HepG2 (cell line): ENCODE results near the gene UBAP1L. TPM values are rescaled to one million over a fixed set of nuclear protein-coding genes. Genes with fewer than 3 reads are reported as not detected.

ENCODE experiments used
- CBX2 ChIP-seq, 2 experiments: fragments of 200-600 bp in 1 of 2; sonication (generic); formaldehyde crosslinking in 1 of 2; IDR thresholded peaks; 2 replicates each; pipeline versions ENCODE4 v1.7.0 to v1.8.1; 2018 to 2022; ENCODE audit warnings: low read depth in 2 of 2, low read length in 1 of 2, mild to moderate bottlenecking in 1 of 2, missing genetic modification reagents in 1 of 2
- PAX8 ChIP-seq: sonication (generic); formaldehyde crosslinking; IDR thresholded peaks from 2 replicates; pipeline ENCODE4 v1.8.0; 2022; ENCODE audit warnings: mild to moderate bottlenecking, missing genetic modification reagents, borderline replicate concordance
- SYNCRIP ChIP-seq: fragments of 200-400 bp; formaldehyde crosslinking; IDR thresholded peaks from 2 replicates; pipeline ENCODE4 v1.6.1; 2018; ENCODE audit warnings: mild to moderate bottlenecking, low read depth, low read length; ENCODE audit not compliant: insufficient read depth
- TCF7 ChIP-seq: sonication (generic); IDR thresholded peaks from 2 replicates; pipeline ENCODE4 v1.6.1; 2016; ENCODE audit warnings: antibody characterized with exemption, low read depth
- ZBTB20 ChIP-seq: sonication (generic); formaldehyde crosslinking; IDR thresholded peaks from 2 replicates; pipeline ENCODE4 v1.8.1; 2023; ENCODE audit warnings: missing genetic modification reagents, low read depth, mild to moderate bottlenecking, borderline replicate concordance
- ZNF350 ChIP-seq: sonication (generic); formaldehyde crosslinking; IDR thresholded peaks from 2 replicates; pipeline ENCODE4 v1.4.0; 2020; ENCODE audit warnings: mild to moderate bottlenecking, low read depth, missing genetic modification reagents, borderline replicate concordance
- ZNF570 ChIP-seq: sonication (generic); formaldehyde crosslinking; IDR thresholded peaks from 2 replicates; pipeline ENCODE4 v1.4.0; 2020; ENCODE audit warnings: mild to moderate bottlenecking, missing genetic modification reagents, borderline replicate concordance
- ZNF773 ChIP-seq: sonication (generic); formaldehyde crosslinking; IDR thresholded peaks from 2 replicates; pipeline ENCODE4 v1.4.0; 2020; ENCODE audit warnings: missing genetic modification reagents, borderline replicate concordance
- polyA plus RNA-seq, 8 experiments: library from polyadenylated mRNA; depleted of rRNA in 3 of 8; stranded (reverse) in 7 of 8; unstranded in 1 of 8; fragments of >200 nt; fragmentation: Illumina TruSeq in 4 of 8; extraction: Trizol in 4 of 8; gene quantifications; 2 replicates each; pipeline versions ENCODE4 v1.2.1 to v1.2.3, GENCODE V29; 2011 to 2016; ENCODE audit warnings: low read depth in 4 of 8, missing spikeins in 1 of 8, mixed read lengths in 1 of 8; ENCODE audit not compliant: insufficient read depth in 1 of 8
- total RNA-seq, 5 experiments: library from RNA; depleted of rRNA; stranded (reverse); fragments of >200 nt; fragmentation: Illumina TruSeq; extraction: Trizol; gene quantifications; 2 replicates each; pipeline ENCODE4 v1.2.3, GENCODE V29; 2016; ENCODE audit warnings: low read depth in 1 of 5
- TF ChIP-seq, protein P1 (sequence below): sonication (generic); formaldehyde crosslinking; IDR thresholded peaks from 2 replicates; pipeline ENCODE4 v1.8.1; 2023; ENCODE audit warnings: mild to moderate bottlenecking, inconsistent platforms, moderate library complexity, missing genetic modification reagents, borderline replicate concordance
- TF ChIP-seq, protein P2 (sequence below): sonication (generic); formaldehyde crosslinking; IDR thresholded peaks from 2 replicates; pipeline ENCODE4 v1.8.0; 2023; ENCODE audit warnings: mild to moderate bottlenecking, missing genetic modification reagents
- TF ChIP-seq, protein P3 (sequence below): sonication (generic); formaldehyde crosslinking; IDR thresholded peaks from 2 replicates; pipeline ENCODE4 v1.4.0; 2020; ENCODE audit warnings: low read depth, missing genetic modification reagents

The UBAP1L gene
- total and polyA plus RNA-seq, 2 of the 13 experiments (the other 11 are each of a cell fraction or from before 2014, with no cell fraction given), result 0.86 to 1.4 TPM

DNA sequence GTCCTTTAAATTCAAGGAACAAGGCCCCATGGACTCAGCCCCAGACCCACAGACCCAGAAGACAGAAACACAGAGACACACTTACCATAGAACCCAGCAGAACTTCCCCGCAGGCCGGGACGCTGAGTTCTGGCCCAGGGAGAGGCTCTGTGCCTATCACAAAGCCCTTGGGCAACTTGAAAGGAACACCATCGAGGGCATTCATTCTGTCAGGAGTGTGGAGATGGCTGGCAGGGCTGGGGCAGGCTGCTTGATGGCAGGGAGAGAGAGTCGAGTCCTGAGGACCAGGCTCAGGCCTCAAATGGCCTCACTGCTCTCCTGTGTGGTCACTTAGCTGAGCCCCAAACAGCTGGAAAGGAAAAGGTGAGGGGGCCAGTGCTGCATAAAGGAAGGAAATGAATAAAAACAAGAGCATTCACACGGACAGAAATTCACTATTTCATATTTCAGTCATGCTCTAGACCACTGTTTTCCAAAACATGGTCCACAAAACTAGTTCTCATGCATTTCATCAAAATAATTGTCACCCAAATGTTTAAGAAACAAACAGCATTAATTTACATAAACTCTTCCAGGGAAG is 8.9 kb downstream of the UBAP1L start (continued):
- TF ChIP-seq CBX2 (IDR thresholded peaks at IDR 0.05; ENCODE audit: low read depth, low read length) (no peak), CBX2 (CRISPR knock-in tag; IDR thresholded peaks at IDR 0.05; ENCODE audit: low read depth) (no peak), ZBTB20 (no peak), ZNF350 (CRISPR knock-in tag) (no peak), SYNCRIP (no peak), PAX8 (CRISPR knock-in tag) (no peak), ZNF570 (no peak), TCF7 (no peak), ZNF773 (CRISPR knock-in tag) (no peak)
- TF ChIP-seq, protein P1, sequence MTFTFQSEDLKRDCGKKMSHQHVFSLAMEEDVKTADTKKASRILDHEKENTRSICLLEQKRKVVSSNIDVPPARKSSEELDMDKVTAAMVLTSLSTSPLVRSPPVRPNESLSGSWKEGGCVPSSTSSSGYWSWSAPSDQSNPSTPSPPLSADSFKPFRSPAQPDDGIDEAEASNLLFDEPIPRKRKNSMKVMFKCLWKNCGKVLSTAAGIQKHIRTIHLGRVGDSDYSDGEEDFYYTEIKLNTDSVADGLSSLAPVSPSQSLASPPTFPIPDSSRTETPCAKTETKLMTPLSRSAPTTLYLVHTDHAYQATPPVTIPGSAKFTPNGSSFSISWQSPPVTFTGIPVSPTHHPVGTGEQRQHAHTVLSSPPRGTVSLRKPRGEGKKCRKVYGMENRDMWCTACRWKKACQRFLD (CRISPR knock-in tag), result no peak
- TF ChIP-seq, protein P2, sequence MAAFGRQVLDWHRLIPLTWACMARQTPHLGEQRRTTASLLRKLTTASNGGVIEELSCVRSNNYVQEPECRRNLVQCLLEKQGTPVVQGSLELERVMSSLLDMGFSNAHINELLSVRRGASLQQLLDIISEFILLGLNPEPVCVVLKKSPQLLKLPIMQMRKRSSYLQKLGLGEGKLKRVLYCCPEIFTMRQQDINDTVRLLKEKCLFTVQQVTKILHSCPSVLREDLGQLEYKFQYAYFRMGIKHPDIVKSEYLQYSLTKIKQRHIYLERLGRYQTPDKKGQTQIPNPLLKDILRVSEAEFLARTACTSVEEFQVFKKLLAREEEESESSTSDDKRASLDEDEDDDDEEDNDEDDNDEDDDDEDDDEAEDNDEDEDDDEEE, result no peak
- TF ChIP-seq, protein P3, sequence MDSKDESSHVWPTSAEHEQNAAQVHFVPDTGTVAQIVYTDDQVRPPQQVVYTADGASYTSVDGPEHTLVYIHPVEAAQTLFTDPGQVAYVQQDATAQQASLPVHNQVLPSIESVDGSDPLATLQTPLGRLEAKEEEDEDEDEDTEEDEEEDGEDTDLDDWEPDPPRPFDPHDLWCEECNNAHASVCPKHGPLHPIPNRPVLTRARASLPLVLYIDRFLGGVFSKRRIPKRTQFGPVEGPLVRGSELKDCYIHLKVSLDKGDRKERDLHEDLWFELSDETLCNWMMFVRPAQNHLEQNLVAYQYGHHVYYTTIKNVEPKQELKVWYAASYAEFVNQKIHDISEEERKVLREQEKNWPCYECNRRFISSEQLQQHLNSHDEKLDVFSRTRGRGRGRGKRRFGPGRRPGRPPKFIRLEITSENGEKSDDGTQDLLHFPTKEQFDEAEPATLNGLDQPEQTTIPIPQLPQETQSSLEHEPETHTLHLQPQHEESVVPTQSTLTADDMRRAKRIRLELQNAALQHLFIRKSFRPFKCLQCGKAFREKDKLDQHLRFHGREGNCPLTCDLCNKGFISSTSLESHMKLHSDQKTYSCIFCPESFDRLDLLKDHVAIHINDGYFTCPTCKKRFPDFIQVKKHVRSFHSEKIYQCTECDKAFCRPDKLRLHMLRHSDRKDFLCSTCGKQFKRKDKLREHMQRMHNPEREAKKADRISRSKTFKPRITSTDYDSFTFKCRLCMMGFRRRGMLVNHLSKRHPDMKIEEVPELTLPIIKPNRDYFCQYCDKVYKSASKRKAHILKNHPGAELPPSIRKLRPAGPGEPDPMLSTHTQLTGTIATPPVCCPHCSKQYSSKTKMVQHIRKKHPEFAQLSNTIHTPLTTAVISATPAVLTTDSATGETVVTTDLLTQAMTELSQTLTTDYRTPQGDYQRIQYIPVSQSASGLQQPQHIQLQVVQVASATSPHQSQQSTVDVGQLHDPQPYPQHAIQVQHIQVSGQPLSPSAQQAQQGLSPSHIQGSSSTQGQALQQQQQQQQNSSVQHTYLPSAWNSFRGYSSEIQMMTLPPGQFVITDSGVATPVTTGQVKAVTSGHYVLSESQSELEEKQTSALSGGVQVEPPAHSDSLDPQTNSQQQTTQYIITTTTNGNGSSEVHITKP (CRISPR knock-in tag), result no peak
- TF ChIP-seq, all 625 proteins: peak for 0
